Immature natural killer cell (primary cell): ENCODE measurements around the gene NRXN3. TPM values are rescaled to one million over a fixed set of nuclear protein-coding genes. Genes with fewer than 3 reads are reported as not detected.

Experiments
- DNase-seq, 3 donors: peaks; one replicate each; pipeline ENCODE4 v3.0.0; 2022; ENCODE audit warnings: mixed read lengths in 1 of 3
- H3K27ac Mint-ChIP-seq, 6 donors: one replicate each; pipeline ENCODE4 v1.8.0; 2020; ENCODE audit warnings: mixed read lengths in 6 of 6, mild to moderate bottlenecking in 5 of 6, inconsistent platforms in 4 of 6, moderate library complexity in 3 of 6
- H3K27me3 Mint-ChIP-seq, 3 donors: one replicate each; pipeline ENCODE4 v1.8.0; 2020 to 2021; ENCODE audit warnings: low read depth in 3 of 3, mild to moderate bottlenecking in 3 of 3, mixed read lengths in 3 of 3, moderate library complexity in 3 of 3, inconsistent platforms in 1 of 3
- H3K36me3 Mint-ChIP-seq, 3 donors: one replicate each; pipeline ENCODE4 v1.8.0; 2020; ENCODE audit warnings: mixed read lengths in 3 of 3, inconsistent platforms in 2 of 3, mild to moderate bottlenecking in 2 of 3
- H3K4me1 Mint-ChIP-seq, 2 donors: one replicate each; pipeline ENCODE4 v1.8.0; 2020; ENCODE audit warnings: inconsistent platforms in 2 of 2, mild to moderate bottlenecking in 2 of 2, mixed read lengths in 2 of 2, moderate library complexity in 1 of 2
- H3K4me3 Mint-ChIP-seq, 5 donors: one replicate each; pipeline ENCODE4 v1.8.0; 2020; ENCODE audit warnings: mild to moderate bottlenecking in 5 of 5, mixed read lengths in 5 of 5, inconsistent platforms in 3 of 5, moderate library complexity in 3 of 5
- H3K9me3 Mint-ChIP-seq, 6 donors: one replicate each; pipeline ENCODE4 v1.8.0; 2020; ENCODE audit warnings: mild to moderate bottlenecking in 6 of 6, mixed read lengths in 6 of 6, inconsistent platforms in 4 of 6, moderate library complexity in 3 of 6
- polyA plus RNA-seq, 3 donors: library from polyadenylated mRNA; unstranded; fragments of 300-500 nt; fragmentation: Illumina TruSeq; gene quantifications; one replicate each; pipeline ENCODE4 v1.2.3, GENCODE V29; 2021

NRXN3 gene
- polyA plus RNA-seq, 3 donors from 2014 or later: not detected

- Mint-ChIP-seq H3K27ac (no peak overlapping the region), H3K4me1 (no peaks in the 10 kb centered on the region), H3K9me3 (peaks cover 0 to 41% (median 7%) of the 10 kb centered on the region in 6 donors), H3K4me3 (no peak overlapping the region), H3K36me3 (peaks cover 0 to 4% (median 0%) of the 10 kb centered on the region in 3 donors), H3K27me3 (peaks cover 0 to 2% (median 0%) of the 10 kb centered on the region in 3 donors)
- no peak for DNase-seq
Measured at GRCh38 chr14:79629411-79630287, 1459.5 kb downstream of the NRXN3 start.

GRCh38 chr14:79630288-79630960 lies 1460.3 kb downstream of the NRXN3 start:
- Mint-ChIP-seq H3K27me3 (peaks cover 0 to 2% (median 0%) of the 10 kb centered on the region in 3 donors), H3K4me1 (no peaks in the 10 kb centered on the region), H3K4me3 (no peak overlapping the region), H3K27ac (no peak overlapping the region), H3K36me3 (peaks cover 0 to 4% (median 0%) of the 10 kb centered on the region in 3 donors), H3K9me3 (peaks cover 0 to 33% (median 7%) of the 10 kb centered on the region in 6 donors)
- DNase-seq: no peak

- peaks cover 0 to 2% (median 0%) of the 10 kb centered on the region in 3 donors for H3K27me3 Mint-ChIP-seq
- peaks cover 0 to 29% (median 8%) of the 10 kb centered on the region in 6 donors for H3K9me3 Mint-ChIP-seq
- DNase-seq: no peak
- no peaks in the 10 kb centered on the region for H3K4me1 Mint-ChIP-seq
- no peak overlapping the region for H3K4me3 Mint-ChIP-seq
- H3K27ac Mint-ChIP-seq: no peak overlapping the region
- H3K36me3 Mint-ChIP-seq: peaks cover 0 to 4% (median 0%) of the 10 kb centered on the region in 3 donors
Measured at GRCh38 chr14:79631276-79631675, 1461.1 kb downstream of the NRXN3 start.

- peaks cover 3 to 17% (median 11%) of the 10 kb centered on the region in 6 donors for H3K9me3 Mint-ChIP-seq
Measured at GRCh38 chr14:79638672-79639266, 1468.6 kb downstream of the NRXN3 start.

GRCh38 chr14:79639613-79640012 lies 1469.4 kb downstream of the NRXN3 start:
- DNase-seq: no peak
- Mint-ChIP-seq H3K4me3 (no peak overlapping the region), H3K9me3 (peaks cover 3 to 21% (median 11%) of the 10 kb centered on the region in 6 donors), H3K27me3 (peaks cover 0 to 2% (median 0%) of the 10 kb centered on the region in 3 donors), H3K36me3 (no peaks in the 10 kb centered on the region), H3K27ac (no peak overlapping the region), H3K4me1 (no peaks in the 10 kb centered on the region)

More at GRCh38 chr14:79638672-79639266, 1468.6 kb downstream of the NRXN3 start:
- no peak for DNase-seq
- Mint-ChIP-seq H3K27me3 (peaks cover 0 to 2% (median 0%) of the 10 kb centered on the region in 3 donors), H3K36me3 (no peaks in the 10 kb centered on the region), H3K27ac (no peak overlapping the region), H3K4me3 (no peak overlapping the region), H3K4me1 (no peaks in the 10 kb centered on the region)

- H3K9me3 Mint-ChIP-seq: peaks cover 3 to 17% (median 10%) of the 10 kb centered on the region in 6 donors
- no peak for DNase-seq
- no peak overlapping the region for H3K27ac Mint-ChIP-seq
- peaks cover 0 to 2% (median 0%) of the 10 kb centered on the region in 3 donors for H3K27me3 Mint-ChIP-seq
- no peaks in the 10 kb centered on the region for H3K4me1 Mint-ChIP-seq
- no peaks in the 10 kb centered on the region for H3K36me3 Mint-ChIP-seq
- H3K4me3 Mint-ChIP-seq: no peak overlapping the region
Measured at GRCh38 chr14:79641371-79641770, 1471.2 kb downstream of the NRXN3 start.

GRCh38 chr14:79643132-79643531 lies 1473.0 kb downstream of the NRXN3 start:
- Mint-ChIP-seq H3K9me3 (peaks cover under 1 to 23% (median 10%) of the 10 kb centered on the region in 6 donors), H3K4me3 (no peak overlapping the region), H3K27me3 (peaks cover 0 to 2% (median 0%) of the 10 kb centered on the region in 3 donors), H3K4me1 (no peaks in the 10 kb centered on the region), H3K27ac (no peak overlapping the region), H3K36me3 (no peaks in the 10 kb centered on the region)
- DNase-seq: no peak

- Mint-ChIP-seq H3K36me3 (no peaks in the 10 kb centered on the region), H3K4me3 (no peak overlapping the region), H3K27ac (no peak overlapping the region), H3K4me1 (no peaks in the 10 kb centered on the region), H3K9me3 (peaks cover 2 to 34% (median 10%) of the 10 kb centered on the region in 6 donors), H3K27me3 (peaks cover 0 to 2% (median 0%) of the 10 kb centered on the region in 3 donors)
- no peak for DNase-seq
Measured at GRCh38 chr14:79645753-79646362, 1475.7 kb downstream of the NRXN3 start.

GRCh38 chr14:79649856-79650255 lies 1479.7 kb downstream of the NRXN3 start:
- DNase-seq: no peak
- H3K4me1 Mint-ChIP-seq: no peaks in the 10 kb centered on the region
- H3K9me3 Mint-ChIP-seq: peaks cover 5 to 43% (median 9%) of the 10 kb centered on the region in 6 donors
- no peak overlapping the region for H3K27ac Mint-ChIP-seq
- no peak overlapping the region for H3K4me3 Mint-ChIP-seq
- no peaks in the 10 kb centered on the region for H3K36me3 Mint-ChIP-seq
- no peaks in the 10 kb centered on the region for H3K27me3 Mint-ChIP-seq

- Mint-ChIP-seq H3K4me3 (no peak overlapping the region), H3K27ac (no peak overlapping the region), H3K9me3 (peaks cover 6 to 43% (median 9%) of the 10 kb centered on the region in 6 donors), H3K27me3 (no peaks in the 10 kb centered on the region), H3K4me1 (no peaks in the 10 kb centered on the region), H3K36me3 (no peaks in the 10 kb centered on the region)
- no peak for DNase-seq
Measured at GRCh38 chr14:79652513-79653307, 1482.5 kb downstream of the NRXN3 start.

- Mint-ChIP-seq H3K27me3 (no peaks in the 10 kb centered on the region), H3K4me1 (no peaks in the 10 kb centered on the region), H3K27ac (no peak overlapping the region), H3K4me3 (no peak overlapping the region), H3K9me3 (peaks cover 4 to 21% (median 9%) of the 10 kb centered on the region in 6 donors), H3K36me3 (no peaks in the 10 kb centered on the region)
- DNase-seq: no peak
Measured at GRCh38 chr14:79656056-79656455, 1485.9 kb downstream of the NRXN3 start.

GRCh38 chr14:79656496-79656895 lies 1486.3 kb downstream of the NRXN3 start:
- H3K27ac Mint-ChIP-seq: no peak overlapping the region
- no peak overlapping the region for H3K4me3 Mint-ChIP-seq
- H3K4me1 Mint-ChIP-seq: no peaks in the 10 kb centered on the region
- H3K36me3 Mint-ChIP-seq: no peaks in the 10 kb centered on the region
- peaks cover 4 to 18% (median 9%) of the 10 kb centered on the region in 6 donors for H3K9me3 Mint-ChIP-seq
- DNase-seq: no peak
- peaks cover 0 to 2% (median 0%) of the 10 kb centered on the region in 3 donors for H3K27me3 Mint-ChIP-seq

- Mint-ChIP-seq H3K9me3 (peaks cover 2 to 17% (median 7%) of the 10 kb centered on the region in 6 donors), H3K27ac (no peak overlapping the region), H3K4me1 (no peaks in the 10 kb centered on the region), H3K36me3 (no peaks in the 10 kb centered on the region), H3K27me3 (peaks cover 0 to 3% (median 2%) of the 10 kb centered on the region in 3 donors), H3K4me3 (no peak overlapping the region)
- DNase-seq: no peak
Measured at GRCh38 chr14:79658221-79658620, 1488.0 kb downstream of the NRXN3 start.
